Measurements from ENCODE around the gene ATG5.
"Not testable (repeated sequence)": the region's sequence is repeated elsewhere in the genome, so short reads cannot be mapped to it uniquely, and the experiment has no call there.

Gene ATG5

DNA sequence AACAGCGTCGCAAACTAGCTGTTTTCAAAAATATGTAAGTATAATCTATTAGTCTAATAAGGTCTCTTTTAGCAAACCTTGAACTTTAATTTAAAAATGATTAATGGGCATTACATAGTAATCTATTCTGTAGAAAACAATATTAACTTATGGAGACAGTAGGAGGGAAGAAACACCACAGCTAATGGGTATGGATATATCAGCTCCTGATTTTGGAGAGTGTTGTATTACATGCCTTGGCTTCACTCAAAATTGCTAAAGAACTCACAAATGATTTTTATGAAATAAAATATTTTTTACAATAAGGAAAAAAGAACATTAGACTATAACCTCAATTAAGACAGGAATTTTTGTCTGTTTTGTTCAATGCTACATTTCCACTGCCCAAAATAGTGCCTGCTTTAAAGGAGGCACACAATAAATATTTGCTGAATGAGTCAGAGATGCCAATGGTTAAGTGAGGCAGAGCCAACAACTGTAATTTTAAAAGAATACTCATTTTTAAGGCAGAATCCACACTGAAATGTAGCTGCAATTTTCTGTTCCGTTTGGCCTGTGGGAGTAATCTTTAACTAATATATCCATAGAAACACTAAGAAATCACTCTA, 15.7 kb downstream of the ATG5 start:
- DNase-seq: no peak

DNA sequence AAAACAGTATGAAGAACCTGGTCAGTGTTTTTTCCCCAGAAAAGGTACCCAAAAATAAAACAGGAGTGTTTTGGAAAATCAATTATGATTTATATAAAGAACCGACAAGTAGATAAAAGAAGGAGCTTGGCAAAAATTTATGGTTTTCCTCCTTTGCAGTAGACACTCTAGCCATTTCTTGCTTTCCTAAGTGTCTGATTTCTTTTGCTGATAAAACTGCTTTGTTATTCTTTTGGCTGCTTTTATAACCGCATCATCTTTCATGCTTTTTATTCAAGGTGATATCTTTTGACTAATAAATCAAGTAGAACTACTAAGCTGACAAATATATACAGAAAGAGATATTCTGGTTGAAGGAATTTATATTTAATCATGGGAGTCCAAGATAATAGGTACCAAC, 16.6 kb downstream of the ATG5 start:
- no peak for DNase-seq

DNA sequence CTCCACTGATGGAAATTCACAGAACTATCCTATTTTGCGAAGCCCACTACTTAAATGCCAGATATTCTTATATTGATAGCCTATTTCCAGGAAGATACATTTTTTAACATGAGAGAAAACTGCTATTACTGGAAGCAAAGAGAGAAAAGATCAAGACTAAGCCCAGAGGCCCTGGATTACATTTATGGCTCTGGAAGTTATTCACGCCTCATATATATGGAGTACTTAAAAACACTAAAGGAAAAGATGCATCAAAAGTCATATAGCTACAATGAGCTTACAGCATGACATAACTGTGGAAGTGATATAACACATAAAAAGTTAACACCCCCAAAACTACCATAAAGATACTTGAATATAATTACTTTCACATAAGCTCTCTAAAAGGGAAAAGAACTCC, 19.8 kb downstream of the ATG5 start:
- no peak for DNase-seq

DNA sequence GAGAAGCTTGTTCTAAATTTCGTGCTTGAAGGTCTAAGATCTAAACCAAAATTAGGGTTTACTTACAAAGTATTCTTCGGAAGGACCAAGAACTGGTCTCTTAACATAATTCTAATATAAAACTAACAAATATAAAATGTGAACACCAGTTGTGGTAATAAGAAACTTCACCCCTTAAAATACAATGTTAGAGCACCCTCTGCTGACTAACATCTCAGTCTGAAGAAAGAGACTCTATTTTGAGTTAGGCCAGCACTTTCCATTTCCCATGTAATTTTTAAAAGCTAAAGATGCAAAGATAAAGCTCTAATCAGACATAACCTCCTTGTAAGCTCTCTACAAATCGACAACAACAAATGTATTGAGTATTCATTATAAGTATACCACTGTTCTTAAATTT, 24.6 kb downstream of the ATG5 start:
- DNase-seq: no peak

DNA sequence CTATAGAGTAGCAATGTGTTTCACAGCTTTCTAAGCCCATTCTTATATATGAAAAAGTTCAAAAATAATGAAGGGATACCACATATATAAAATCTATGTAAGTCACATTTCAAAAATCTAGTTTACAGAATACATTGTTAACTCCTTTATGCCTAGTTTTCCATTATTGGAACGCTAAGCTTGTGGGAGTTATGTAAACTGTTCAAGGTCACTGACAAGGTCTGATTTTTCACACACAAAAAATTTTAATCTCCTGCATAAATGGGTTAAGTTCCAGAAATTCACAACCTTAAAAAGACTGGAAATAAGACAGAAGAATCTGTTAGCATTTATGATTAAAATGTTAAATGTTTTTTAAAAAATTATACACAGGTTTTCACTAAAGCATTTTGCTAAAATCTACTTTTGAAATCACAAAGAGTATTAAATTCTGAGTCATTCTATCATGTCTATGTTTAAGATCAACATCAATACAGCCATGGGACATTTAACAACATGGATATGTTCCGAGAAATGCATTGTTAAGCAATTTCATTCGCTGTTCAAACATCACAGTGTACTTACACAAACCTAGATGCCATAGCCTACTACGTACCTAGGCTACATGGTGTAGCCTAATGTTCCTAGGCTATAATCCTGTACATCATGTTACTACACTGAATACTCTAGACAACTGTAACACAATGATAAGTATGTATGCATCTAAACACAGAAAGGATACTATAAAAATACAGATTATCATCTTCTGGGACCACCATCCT, 25.4 kb downstream of the ATG5 start:
- DNase-seq: no peak

DNA sequence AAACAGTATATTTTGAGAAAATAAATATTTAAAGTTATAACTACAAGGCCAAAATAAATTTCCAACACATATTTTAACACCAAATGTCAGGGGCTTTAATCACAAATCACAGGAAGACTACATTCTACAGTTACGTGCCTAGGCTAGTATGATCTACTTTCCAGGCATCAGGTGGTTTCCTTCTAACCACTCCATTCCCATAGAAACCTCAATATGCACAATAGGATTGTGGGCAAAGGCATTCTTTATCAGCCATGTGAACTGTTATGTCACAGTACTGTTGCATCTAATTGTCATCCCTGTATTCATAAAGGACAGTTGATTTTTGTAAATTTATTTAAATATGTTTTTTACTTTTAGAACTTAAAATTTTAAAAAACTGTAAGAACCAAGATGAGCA, 32.4 kb downstream of the ATG5 start:
- DNase-seq: no peak

DNA sequence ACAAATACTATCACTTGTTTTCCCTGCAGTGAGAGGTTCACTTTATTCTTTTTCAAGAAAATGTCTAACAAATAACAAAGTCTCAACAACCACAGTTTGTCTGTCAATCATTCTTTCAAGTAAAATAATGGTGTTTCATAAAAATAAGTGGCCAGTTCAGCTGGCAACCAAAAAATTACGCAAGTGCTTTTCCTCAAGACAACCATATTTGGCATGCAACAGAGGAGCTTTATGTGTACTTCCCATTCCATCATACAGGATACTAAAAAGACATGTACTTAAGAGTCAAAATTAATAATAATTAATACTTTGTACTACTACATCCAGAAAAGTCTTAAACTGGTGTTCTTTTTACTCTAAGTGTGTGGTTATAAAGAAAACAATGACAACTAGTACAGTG, 34.6 kb downstream of the ATG5 start:
- no peak for DNase-seq

DNA sequence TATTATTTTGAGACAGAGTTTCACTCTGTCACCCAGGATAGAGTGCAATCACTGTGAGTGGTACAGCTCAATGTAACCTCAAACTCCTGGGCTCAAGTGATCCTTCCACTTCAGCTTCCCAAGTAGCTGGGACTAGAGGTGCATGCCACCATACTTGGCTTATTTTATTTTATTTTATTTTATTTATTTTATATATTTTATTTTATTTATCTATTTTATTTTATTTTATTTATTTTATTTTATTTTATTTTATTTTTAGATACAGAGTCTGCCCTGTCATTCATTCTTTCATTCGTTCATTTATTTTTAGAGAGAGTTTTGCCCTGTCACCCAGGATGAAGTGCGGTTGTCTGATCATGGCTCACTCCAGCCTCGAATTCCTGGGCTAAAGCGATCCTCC, 35.5 kb downstream of the ATG5 start:
- no peak for DNase-seq

DNA sequence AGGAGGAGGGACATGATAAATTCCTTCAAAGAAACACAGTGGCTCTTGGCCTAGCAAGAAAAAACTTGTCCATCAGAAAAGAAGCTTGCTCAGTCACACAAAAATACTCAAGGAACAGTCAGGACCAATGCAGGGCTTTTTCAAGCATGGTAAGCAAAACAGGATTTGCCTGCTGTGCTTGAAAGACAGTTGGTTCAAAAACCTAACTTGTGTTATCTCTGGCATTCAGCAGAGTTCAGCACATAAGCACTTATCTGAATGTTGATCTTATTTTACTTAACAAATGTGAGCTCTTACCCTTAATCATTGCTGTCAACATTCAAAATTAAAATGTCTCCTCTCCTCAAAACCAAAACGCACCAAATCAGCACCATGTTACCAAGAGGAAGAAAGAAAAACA, 38.3 kb downstream of the ATG5 start:
- no peak for DNase-seq

DNA sequence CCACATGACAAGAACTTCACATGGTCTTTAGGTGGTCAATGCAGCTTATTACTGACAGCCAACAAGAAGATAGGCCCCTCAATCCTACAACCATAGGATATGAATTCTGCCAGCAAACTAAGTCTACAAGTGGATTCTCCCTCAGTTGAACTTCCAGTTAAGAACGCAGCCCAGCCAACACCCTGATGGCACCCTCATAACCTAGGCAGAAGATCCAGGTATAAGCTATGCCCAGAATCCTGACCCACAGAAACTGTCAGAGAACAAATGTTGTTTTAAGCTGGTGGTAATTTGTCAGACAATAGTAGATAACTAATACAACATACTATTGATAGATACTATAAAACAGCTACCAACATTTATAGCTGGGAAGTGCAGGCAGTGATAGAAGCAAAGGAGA, 38.8 kb downstream of the ATG5 start:
- DNase-seq: no peak

DNA sequence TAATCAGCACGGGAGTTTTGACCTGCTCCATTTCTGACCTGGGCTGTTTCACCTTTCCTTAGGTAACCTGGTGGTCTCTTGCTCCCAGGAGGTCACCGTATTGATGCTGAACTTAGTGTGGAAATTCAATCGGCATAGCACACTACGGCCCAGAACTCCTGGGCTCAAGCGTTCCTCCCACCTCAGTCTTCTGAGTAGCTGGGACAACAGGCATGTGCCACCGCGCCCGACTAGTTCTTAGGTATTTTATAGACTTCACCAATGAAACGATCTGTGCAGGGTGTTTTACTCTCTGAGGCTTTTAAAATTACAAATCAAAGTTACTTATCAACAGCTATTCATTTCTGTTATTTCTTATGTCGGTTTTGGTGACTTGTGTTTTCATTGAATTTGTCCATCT, 42.1 kb downstream of the ATG5 start:
- DNase-seq: no peak

DNA sequence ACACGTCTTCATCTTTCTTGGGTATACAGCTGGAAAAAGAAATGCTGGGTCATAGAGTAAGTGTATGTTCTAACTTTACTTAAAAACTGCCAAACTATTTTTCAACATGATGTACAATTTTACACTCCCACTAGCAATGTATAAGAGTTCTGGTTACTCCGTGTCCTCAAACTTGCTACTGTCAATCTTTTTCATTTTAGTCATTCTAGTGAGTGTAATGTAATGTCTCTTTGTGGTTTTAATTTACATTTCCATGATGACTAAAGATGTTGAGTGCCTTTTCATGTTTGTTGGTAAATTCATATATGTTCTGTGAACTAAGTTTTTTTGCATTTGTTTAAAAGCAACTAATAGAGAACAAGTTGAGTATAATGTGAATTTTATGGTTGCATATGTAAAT, 43.9 kb downstream of the ATG5 start:
- DNase-seq: no peak

DNA sequence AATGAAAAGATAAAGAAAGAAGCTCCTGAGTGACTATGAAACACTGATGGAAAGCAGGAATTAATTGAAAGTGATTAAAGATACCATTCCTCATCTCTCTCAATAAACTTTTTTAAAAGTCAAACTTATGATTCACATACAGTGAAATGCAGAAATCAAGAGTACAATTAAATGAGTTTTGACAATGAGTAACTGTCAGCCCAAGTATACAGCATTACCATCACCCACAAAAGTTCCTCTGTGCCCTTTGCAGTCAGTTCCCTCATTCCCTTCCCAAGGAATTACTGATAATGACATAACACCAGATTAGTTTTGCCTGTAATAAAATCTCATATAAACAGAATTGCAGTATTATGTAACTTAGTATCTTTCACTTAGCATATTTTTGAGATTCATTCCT, 44.5 kb downstream of the ATG5 start:
- DNase-seq: no peak

DNA sequence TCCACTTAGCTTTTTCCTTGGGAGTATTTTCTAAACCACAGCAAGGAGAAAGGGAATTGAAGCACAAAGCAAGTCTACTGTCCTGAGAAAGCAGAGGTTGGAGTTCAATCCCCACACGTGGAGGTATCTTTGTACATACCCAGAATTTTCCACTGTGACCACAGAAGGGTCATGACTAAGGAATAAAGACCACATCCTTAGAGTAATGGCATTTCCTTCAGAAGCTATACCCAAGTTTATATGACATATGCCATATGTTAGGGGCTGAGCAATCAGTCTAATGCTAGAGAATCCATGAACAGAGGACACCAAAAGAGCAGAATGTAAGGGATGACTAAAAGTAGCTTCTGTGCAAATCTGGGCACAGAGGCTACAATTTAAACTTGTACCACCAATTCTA, 46.4 kb downstream of the ATG5 start:
- DNase-seq: no peak

DNA sequence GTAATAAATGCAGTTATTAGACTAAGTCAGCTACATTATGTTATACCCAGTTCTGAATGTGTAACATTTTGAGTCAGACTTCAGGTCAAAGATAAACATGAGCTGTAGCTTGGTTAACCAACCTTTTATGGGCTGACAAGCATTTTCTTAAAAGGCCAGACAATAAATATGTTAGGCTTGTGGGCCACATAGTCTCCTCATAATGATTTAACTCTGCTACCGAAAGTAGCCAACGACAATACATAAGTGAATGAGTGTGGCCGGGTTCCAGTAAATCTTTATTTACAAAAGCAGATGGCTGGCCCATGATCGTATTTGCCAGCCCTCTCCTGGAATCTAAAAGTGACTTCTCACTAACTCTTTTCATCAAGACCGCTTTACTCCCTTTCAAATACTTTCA, 49.9 kb downstream of the ATG5 start:
- DNase-seq: no peak

DNA sequence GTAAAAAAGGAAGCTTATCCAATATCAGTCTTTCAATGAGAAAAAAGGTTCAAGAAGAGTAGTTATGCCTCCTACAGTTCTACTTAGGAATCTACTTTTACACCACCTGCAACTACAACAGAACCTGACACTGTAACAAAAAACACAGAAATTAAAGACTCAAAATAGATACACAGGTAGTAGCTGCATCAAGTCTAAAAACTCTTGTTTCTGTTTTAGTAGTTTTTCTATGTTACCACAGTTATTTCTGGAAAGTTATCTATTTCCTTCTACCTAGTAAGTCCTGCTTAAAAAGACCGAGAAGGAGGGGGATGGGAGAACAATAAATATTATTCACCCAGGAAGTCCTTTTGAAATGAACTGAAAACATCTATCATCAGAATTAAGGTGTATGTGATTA, 52.5 kb downstream of the ATG5 start:
- no peak for DNase-seq

DNA sequence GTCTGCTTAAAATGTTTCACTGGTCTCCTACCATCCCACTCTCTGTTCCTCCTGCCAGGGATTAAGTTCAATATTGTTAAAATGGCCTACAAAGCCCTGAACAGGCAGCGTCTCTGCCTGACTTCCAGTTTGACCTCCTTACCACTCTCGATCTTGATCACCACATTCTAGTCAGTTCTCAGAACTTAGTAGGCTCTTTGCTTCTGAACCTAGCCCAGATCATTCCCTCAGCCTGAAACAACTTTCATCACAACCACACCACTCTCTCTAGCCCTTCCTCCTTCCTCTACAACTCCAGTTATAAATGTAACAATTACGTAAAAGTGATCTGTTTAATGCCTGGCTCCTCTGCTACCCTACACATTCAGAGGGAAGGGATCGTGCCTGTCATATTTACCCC, 53.3 kb downstream of the ATG5 start:
- DNase-seq: no peak

DNA sequence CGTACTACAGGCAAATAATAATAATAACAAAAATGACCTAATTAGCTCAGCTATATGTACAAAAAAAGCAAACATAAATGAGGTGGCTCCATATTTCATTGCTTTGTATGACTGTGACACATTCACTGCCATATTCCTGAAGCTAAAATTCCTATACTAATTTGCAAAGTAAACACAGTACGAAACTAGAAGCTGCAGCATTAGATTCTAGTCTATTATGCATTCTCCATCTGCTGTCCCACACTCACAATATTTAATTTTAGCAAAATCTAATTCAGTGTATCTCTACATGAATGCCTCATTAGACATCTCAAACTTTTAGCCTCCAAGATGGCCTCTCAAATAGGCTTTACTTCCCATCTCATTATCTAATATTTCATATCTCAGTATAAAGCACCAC, 55.1 kb downstream of the ATG5 start:
- DNase-seq: no peak

DNA sequence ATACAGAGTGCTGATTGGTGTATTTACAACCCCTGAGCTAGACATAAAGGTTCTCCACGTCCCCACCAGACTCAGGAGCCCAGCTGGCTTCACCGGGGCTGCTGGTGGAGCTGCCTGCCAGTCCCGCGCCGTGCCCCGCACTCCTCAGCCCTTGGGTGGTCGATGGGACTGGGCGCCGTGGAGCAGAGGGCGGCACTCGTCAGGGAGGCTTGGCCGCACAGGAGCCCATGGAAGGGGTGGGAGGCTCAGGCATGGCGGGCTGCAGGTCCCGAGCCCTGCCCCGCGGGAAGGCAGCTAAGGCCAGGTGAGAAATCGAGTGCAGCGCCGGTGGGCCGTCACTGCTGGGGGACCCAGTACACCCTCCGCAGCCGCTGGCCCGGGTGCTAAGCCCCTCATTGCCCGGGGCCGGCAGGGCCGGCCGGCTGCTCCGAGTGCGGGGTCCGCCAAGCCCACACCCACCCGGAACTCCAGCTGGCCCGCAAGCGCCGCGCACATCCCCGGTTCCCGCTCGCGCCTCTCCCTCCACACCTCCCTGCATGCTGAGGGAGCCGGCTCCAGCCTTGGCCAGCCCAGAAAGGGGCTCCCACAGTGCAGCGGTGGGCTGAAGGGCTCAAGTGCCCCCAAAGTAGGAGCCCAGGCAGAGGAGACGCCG, 56.2 kb downstream of the ATG5 start:
- DNase-seq: not testable (repeated sequence)

DNA sequence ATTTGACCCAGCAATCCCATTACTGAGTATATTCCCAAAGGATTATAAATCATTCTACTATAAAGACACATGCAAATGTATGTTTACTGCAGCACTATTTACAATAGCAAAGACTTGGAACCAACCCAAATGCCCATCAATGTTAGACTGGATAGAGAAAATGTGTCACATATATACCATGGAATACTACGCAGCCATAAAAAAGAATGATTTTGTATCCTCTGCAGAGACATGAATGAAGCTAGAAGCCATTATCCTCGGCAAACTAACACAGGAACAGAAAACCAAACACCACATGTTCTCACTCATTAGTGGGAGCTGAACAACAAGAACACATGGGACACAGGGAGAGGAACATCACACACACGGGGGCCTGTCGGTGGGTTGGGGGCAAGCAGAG, 57.1 kb downstream of the ATG5 start:
- DNase-seq: not testable (repeated sequence)

DNA sequence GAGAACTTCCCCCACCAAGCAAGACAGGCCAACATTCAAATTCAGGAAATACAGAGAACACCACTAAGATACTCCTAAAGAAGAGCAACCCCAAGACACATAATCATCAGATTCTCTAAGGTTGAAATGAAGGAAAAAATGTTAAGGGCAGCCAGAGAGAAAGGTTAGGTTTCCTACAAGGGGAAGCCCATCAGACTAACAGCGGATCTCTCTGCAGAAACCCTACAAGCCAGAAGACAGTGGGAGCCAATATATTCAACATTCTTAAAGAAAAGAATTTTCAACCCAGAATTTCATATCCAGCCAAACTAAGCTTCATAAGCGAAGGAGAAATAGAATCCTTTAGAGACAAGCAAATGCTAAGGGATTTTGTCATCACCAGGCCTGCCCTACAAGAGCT, 61.1 kb downstream of the ATG5 start:
- DNase-seq: not testable (repeated sequence)

DNA sequence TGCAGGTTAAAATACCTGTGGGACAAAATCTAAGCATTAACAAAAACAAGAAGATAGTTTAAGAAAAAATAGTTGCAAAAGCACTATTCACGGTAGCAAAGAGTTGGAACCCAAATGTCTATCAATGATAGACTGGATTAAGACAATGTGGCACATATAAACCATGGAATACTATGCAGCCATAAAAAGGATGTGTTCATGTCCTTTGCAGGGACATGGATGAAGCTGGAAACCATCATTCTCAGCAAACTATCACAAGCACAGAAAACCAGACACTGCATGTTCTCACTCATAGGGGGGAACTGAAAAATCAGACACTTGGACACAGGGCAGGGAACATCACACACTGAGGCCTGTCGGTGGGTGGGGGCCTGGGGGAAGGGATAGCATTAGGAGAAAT, 65.8 kb downstream of the ATG5 start:
- not testable (repeated sequence) for DNase-seq

DNA sequence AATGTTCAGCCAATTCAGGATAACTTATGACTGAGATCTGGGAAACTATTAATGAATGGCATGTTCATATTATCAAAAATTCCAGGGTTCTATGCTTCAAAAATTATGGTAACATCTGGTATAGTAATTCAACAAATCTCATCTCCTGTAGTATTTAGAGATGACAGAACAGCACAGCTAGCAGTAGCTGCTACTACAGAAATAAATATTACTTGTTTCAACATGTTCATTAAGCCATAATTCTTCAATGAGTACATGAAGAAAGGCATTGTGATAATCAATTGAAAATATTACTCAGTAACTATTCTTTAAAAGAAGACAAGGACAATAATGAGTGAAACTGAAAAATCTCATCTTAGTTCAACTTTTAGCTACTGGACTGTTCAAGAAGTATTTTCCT, 66.8 kb downstream of the ATG5 start:
- no peak for DNase-seq

DNA sequence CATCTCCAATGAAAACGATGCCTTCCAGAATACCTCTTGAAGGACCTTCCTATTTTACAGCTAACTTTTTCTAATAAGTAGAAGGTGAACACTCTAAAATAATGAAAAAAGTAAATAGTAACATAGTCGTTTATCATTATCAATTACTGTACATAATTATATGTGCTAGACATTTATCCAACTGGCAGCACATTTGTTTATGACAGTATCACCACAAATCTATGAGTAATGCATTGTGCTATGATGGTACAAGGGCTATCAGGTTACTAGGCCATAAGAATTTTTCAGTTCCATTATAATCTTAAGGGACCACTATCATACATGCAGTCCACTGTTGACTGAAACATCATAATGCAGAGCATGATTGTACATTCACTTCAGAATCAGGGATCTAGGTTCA, 68.4 kb downstream of the ATG5 start:
- no peak for DNase-seq
